Right hindlimb (tissue), 1 donor: ENCODE measurements around the gene STPG3.

ENCODE experiments used
- DNase-seq: peaks from one replicate; pipeline ENCODE4 v3.0.0-alpha.2; 2018

Gene STPG3

GRCh38 chr9:137267933-137268355, 16.9 kb downstream of the STPG3 start:
- peak; percentile 18 for DNase-seq

- no peak for DNase-seq
Observed at GRCh38 chr9:137268538-137269201, 17.6 kb downstream of the STPG3 start.

- DNase-seq, result peak; percentile 24
Observed at GRCh38 chr9:137269231-137269772, 18.2 kb downstream of the STPG3 start.

GRCh38 chr9:137270929-137271695, 20.0 kb downstream of the STPG3 start:
- DNase-seq, result peak; percentile 26

DNA sequence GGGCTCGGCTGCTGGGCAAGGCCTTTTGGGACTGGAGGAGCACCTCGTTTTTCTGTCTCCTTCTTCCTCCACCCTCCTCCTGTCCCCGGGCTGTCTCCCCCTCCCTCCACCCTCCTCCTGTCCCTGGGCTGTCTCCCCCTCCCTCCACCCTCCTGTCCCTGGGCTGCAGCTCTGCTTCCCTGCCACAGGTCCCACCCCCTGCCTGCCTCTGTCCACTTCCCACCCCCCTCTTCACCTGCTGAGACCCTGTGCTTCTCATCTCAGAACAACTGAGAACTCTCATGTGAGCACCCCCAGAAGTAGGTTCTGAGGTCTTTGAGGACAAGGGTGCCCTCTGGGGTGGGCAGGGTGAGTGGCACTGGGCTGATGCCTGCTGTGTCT, 20.6 kb downstream of the STPG3 start:
- no peak for DNase-seq

DNA sequence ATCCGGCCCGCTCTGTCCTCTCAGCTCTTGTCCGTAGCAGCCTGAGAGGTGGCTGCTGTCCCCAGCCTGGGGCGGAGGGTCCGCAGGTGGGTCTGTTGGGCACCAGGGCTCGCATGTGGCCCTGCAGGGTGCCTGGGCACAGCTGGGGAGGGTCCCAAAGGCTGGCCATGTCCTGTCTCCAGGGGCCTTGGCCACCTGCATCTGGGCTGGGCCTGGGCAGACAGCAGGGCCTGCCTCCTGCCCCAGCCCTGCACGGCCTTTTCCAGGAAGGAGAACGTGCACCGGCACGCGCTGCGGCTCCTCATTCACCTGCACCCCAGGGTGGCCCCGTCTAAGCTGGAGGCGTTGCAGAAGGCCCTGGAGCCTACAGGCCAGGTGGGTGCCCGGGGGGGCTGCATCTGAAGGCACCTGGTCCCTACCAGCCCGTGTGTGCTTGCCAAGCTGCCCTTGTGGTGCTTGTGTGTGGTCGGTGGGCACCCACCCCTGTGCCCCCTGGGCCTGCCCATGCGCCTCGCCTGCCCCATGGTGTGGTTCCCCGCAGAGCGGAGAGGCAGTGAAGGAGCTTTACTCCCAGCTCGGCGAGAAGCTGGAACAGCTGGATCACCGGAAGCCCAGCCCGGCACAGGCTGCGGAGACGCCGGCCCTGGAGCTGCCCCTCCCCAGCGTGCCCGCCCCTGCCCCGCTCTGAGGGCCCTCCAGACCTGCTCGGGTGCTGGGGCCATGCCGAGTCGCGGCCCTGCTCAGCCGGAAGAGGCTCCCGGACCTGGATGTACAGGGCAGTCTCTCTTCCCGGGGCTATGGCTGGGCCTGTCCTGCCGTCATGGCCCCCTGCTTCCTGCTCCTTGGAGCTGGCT, 21.4 kb downstream of the STPG3 start:
- DNase-seq, result peak; percentile 19

GRCh38 chr9:137273095-137273490, 22.0 kb downstream of the STPG3 start:
- peak; percentile 20 for DNase-seq

DNA sequence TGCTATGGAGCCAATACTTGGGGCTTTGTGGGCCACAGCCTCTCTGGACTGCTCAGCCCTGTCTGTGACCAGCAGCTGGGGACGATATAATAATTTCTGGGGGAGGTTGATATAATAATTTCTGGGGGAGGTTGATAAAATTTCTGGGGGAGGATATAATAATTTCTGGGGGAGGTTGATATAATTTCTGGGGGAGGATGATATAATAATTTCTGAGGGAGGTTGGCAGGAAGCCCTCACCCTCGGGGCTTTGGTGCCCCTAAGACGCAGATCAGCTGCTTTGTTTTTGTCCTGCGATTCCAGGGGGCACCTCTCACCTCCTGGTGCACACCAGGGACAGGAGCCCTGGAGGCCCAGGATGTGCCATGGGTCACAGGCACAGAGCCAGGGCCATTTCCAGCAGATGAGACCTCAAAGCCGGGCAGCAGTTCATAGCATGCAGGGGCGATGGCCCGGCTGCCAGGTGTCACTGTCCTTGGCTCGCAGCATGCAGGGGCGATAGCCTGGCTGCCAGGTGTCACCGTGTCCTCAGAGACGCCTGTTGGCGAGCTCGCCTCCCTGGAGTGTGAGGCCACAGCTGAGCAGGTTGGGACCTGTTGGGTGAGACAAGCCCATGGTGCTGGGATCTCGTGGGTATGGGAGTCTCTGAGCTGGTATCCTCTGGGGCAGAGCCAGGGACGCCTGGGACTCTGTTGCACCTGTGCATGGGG, 22.7 kb downstream of the STPG3 start:
- peak; percentile 18 for DNase-seq

DNA sequence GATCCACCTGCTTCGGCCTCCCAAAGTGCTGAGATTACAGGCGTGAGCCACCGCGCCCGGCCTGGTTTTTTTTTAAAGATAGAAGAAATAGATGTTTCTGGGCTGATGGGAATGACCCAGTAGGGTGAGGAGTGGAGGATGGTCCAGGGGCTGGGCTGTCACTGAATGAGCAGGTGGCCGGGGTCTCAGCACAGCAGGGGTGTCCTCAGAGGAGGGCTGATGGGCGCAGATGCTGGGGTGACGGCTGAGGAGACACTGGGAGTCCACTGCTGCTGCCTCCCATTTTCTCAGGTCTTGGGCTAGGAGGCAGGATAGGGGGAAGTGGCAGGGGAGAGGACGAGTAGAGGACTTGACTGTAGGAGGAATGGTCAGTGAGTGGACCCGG, 24.1 kb downstream of the STPG3 start:
- DNase-seq, result no peak

GRCh38 chr9:137275588-137276472, 24.7 kb downstream of the STPG3 start:
- peak; percentile 30 for DNase-seq

GRCh38 chr9:137276473-137277328, 25.6 kb downstream of the STPG3 start:
- peak; percentile 86 for DNase-seq

DNA sequence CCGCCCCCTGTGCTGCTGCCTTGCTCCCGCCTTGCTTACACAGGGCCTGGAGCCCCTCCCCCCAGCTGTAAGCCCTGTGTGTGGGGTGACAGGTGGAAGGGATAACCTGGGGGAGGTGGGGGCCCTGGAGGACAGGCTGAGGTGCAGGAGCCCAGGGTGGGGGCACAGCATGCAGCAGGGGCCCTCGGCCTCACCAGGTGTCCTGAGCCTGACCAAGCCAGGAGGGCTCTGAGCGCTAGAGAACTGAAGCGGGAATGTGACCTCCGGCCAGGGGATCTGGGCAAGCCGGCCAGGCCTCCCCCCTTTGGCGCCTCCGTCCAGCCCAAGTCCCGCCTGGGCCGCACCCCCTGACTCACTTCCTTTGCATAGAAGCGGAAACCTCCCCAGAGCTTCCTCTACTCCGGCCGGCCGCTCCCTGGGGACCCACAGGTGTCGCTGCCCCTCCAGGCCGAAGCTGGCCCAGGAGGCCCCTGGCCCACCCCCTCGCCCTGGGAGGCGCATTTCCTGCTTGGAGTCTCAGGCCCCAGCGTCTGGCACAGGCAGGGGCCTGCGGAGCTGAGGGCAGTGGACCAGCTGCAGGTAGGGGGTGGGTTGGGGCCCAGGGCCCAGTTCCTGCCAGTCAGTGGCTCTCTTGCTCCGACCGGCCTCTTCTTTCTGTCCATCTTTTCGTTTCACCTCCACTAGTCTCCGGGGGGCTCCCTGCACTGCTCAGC, 26.4 kb downstream of the STPG3 start, which contains the start of gene TOR4A:
Gene TOR4A (plus strand): TSS at position 398 of the 713 bp plus-strand sequence. CDS start 964 bp downstream, outside the sequence.
- DNase-seq, result peak; percentile 73

GRCh38 chr9:137278061-137278701, 27.1 kb downstream of the STPG3 start:
- peak; percentile 40 for DNase-seq

- no peak for DNase-seq
Observed at GRCh38 chr9:137278721-137279711, 27.9 kb downstream of the STPG3 start.

DNA sequence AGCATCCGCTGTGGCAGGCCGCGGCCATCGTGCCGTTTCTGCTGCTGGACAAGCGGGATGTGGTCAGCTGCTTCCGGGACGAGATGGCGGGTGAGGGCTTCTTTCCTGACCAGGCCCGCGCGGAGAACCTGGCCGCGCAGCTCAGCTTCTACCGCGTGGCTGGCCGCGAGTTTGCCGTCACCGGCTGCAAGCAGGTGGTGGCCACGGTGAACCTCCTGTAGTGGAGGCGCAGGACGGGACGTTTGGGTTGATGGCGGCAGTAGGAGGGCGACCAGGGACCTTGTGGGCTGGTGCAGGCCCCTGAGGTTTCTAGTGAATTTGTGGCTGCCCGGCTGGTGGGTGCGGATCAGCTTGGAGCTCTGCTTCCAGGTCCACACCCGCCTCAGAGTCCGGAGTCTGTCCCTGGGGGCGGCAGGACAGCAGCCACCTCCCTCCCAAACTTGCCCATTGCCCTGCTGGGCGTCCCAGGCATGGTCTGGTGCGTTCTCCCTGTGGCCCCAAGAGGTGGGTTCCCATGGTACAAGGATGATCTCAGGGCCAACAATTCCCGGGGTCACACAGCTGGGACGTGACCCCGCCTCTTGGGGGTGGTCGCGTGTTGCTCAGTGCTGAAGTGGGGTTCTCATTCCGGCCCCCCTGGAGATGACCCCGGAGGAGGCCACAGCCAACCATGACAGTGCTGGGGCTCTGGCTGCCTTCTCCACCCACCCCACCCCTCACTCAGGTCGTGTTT, 28.8 kb downstream of the STPG3 start:
- DNase-seq, result no peak

- DNase-seq, result no peak
Observed at GRCh38 chr9:137280474-137281344, 29.6 kb downstream of the STPG3 start.
